D721Med (cell line): ENCODE data around the gene EXOC1.

Experiments used
- DNase-seq: peaks from one replicate; pipeline ENCODE4 v3.0.0; 2011; ENCODE audit warnings: low spot score; ENCODE audit not compliant: insufficient read length
- FAIRE-seq: peaks from 2 replicates; lab custom pipeline; 2011; peaks lifted over from hg19 to GRCh38; lab: Jason Lieb, UNC
- CTCF ChIP-seq: IDR thresholded peaks from 2 replicates; pipeline ENCODE4 v1.5.1; 2012; ENCODE audit warnings: mild to moderate bottlenecking, control low read depth; ENCODE audit not compliant: insufficient read depth; ENCODE audit errors: missing control alignments

The EXOC1 gene

GRCh38 chr4:55904576-55904975 lies 51.1 kb downstream of the EXOC1 start:
- no peak for TF ChIP-seq CTCF
- DNase-seq (no peak), FAIRE-seq (no peak)

GRCh38 chr4:55906323-55906722 lies 52.9 kb downstream of the EXOC1 start:
- DNase-seq (no peak), FAIRE-seq (no peak)
- no peak for TF ChIP-seq CTCF

- DNase-seq (no peak), FAIRE-seq (no peak)
Measured at GRCh38 chr4:55906989-55907388, 53.5 kb downstream of the EXOC1 start.

GRCh38 chr4:55907469-55907868 lies 54.0 kb downstream of the EXOC1 start:
- no peak for DNase-seq
- TF ChIP-seq CTCF = no peak
- no peak for FAIRE-seq

More at GRCh38 chr4:55906989-55907388, 53.5 kb downstream of the EXOC1 start:
- TF ChIP-seq CTCF = no peak

- TF ChIP-seq CTCF = no peak
- FAIRE-seq (no peak), DNase-seq (no peak)
Measured at GRCh38 chr4:55910140-55910539, 56.7 kb downstream of the EXOC1 start.

GRCh38 chr4:55912249-55912648 lies 58.8 kb downstream of the EXOC1 start:
- no peak for DNase-seq
- TF ChIP-seq CTCF = no peak
- no peak for FAIRE-seq

- FAIRE-seq (no peak), DNase-seq (no peak)
- no peak for TF ChIP-seq CTCF
Measured at GRCh38 chr4:55920571-55920970, 67.1 kb downstream of the EXOC1 start.
